CD4-positive, CD25-positive, alpha-beta regulatory T cell (primary cell): ENCODE measurements around the gene MINK1. TPM values are rescaled to one million over a fixed set of nuclear protein-coding genes. Genes with fewer than 3 reads are reported as not detected.
"Not testable (repeated sequence)": the region's sequence is repeated elsewhere in the genome, so short reads cannot be mapped to it uniquely, and the experiment has no call there.

Experiments used
- ATAC-seq, 2 donors: fragments of 150-1000 bp; cut with Tn5 transposase; one replicate each; pipeline ENCODE4 v1.10.0; 2021; ENCODE audit warnings: low read depth in 2 of 2, moderate number of reproducible peaks in 2 of 2, moderate library complexity in 1 of 2
- DNase-seq, 3 donors: peaks; one replicate each; pipeline versions ENCODE4 v3.0.0 to v3.0.0-alpha.2; 2012 to 2022; ENCODE audit warnings: mixed read lengths in 1 of 3
- H3K27ac ChIP-seq: one replicate; pipeline ENCODE4 v1.7.0; 2013; ENCODE audit warnings: mild to moderate bottlenecking, low read length; ENCODE audit not compliant: insufficient read depth, poor library complexity, severe bottlenecking
- H3K27me3 ChIP-seq: one replicate; pipeline ENCODE4 v1.7.0; 2013; ENCODE audit warnings: low read length; ENCODE audit not compliant: control insufficient read depth, insufficient read depth
- H3K36me3 ChIP-seq: one replicate; pipeline ENCODE4 v1.7.0; 2013; ENCODE audit warnings: mild to moderate bottlenecking, low read length, moderate library complexity; ENCODE audit not compliant: control insufficient read depth, insufficient read depth
- H3K4me1 ChIP-seq: 2 replicates; pipeline ENCODE4 v1.7.0; 2013; ENCODE audit warnings: mild to moderate bottlenecking, low read length; ENCODE audit not compliant: insufficient read depth, control insufficient read depth, poor library complexity, severe bottlenecking
- H3K4me3 ChIP-seq: one replicate; pipeline ENCODE4 v1.7.0; 2013; ENCODE audit warnings: low read depth, mild to moderate bottlenecking, low read length, moderate library complexity
- H3K9me3 ChIP-seq, 2 experiments: 1 replicate in 1 of 2; 2 replicates in 1 of 2; pipeline ENCODE4 v1.7.0; 2013; ENCODE audit warnings: low read length in 2 of 2, mild to moderate bottlenecking in 1 of 2, moderate library complexity in 1 of 2; ENCODE audit not compliant: control insufficient read depth in 2 of 2
- H3K27ac Mint-ChIP-seq, 3 donors: one replicate each; pipeline ENCODE4 v1.8.0; 2020 to 2022; ENCODE audit warnings: mild to moderate bottlenecking in 3 of 3, mixed read lengths in 3 of 3, moderate library complexity in 2 of 3
- H3K27me3 Mint-ChIP-seq: one replicate; pipeline ENCODE4 v1.8.0; 2022; ENCODE audit warnings: mild to moderate bottlenecking, mixed read lengths
- H3K36me3 Mint-ChIP-seq: one replicate; pipeline ENCODE4 v1.8.0; 2020; ENCODE audit warnings: mixed read lengths
- H3K4me1 Mint-ChIP-seq, 4 donors: one replicate each; pipeline ENCODE4 v1.8.0; 2020 to 2022; ENCODE audit warnings: mixed read lengths in 4 of 4, mild to moderate bottlenecking in 1 of 4
- H3K4me3 Mint-ChIP-seq, 4 donors: one replicate each; pipeline ENCODE4 v1.8.0; 2020 to 2022; ENCODE audit warnings: mild to moderate bottlenecking in 4 of 4, mixed read lengths in 4 of 4, moderate library complexity in 3 of 4
- H3K9me3 Mint-ChIP-seq, 7 donors: one replicate each; pipeline ENCODE4 v1.8.0; 2020 to 2022; ENCODE audit warnings: mixed read lengths in 7 of 7, mild to moderate bottlenecking in 3 of 7, moderate library complexity in 2 of 7
- polyA plus RNA-seq, 4 donors: library from polyadenylated mRNA; unstranded; fragments of 300-500 nt; fragmentation: Illumina TruSeq; gene quantifications; one replicate each; pipeline ENCODE4 v1.2.3, GENCODE V29; 2021
- total RNA-seq: library from RNA; stranded (reverse); gene quantifications from one replicate; pipeline ENCODE4 v1.2.3, GENCODE V29; 2022

MINK1 gene
- total and polyA plus RNA-seq, 5 donors from 2014 or later, result 9.4 to 235 (median 13.2) TPM

DNA sequence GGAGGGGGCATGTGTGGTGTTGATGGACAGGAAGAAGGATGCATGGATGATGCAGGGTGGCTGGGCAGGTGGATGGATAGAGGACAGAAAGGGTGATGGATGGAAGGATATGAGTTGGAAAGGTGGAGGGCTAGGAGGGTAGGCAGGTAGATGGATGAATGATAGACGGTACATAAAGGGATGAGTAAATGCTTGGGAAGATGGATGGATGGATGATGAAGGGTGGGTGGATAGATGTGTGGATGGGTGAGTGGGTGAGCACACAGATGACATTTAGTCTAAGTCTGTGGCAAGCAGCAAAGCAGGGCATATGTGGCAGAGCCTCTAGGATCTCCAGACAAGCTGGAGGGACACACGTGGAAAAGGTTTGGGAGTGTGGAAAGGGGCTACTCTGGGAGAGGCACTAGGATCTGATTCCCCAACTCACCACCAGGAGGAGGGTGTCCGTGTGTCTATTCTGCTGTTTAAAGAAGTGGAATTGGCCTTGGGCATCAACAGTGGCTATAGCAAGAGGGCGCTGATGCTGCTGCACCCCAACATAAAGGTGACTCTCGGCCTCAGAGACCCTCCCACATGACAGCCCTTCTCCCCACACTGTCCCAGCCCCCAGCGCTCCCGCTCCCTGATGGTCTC lies 18.0 kb upstream of the MINK1 start:
- Histone ChIP-seq H3K4me3 (no peak overlapping the region), H3K36me3 (peaks cover 5% of the 10 kb centered on the region), H3K4me1 (no peaks in the 10 kb centered on the region), H3K9me3 (no peaks in the 10 kb centered on the region), H3K27me3 (no peaks in the 10 kb centered on the region), H3K27ac (no peak overlapping the region)
- Mint-ChIP-seq H3K4me3 (no peak overlapping the region), H3K27ac (no peak overlapping the region), H3K9me3 (no peaks in the 10 kb centered on the region), H3K4me1 (peaks cover 0 to 5% (median 1%) of the 10 kb centered on the region in 4 donors), H3K27me3 (no peaks in the 10 kb centered on the region), H3K36me3 (peaks cover 18% of the 10 kb centered on the region)
- no peak for ATAC-seq
- no peak for DNase-seq

DNA sequence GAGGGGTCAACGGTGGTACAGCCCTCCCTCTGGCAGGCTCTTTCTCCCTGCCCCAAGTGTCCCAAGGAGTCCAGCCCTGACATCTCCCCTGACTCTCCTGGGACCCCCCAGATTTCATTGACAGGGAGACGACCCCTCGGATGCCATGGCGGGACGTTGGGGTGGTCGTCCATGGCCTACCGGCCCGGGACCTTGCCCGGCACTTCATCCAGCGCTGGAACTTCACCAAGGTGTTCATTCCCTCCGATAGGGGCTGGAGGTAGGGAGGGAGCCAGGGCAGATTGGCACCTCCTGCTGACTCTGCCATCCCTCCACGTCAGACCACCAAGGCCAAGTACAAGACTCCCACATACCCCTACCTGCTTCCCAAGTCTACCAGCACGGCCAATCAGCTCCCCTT lies 16.3 kb upstream of the MINK1 start:
- H3K27ac Mint-ChIP-seq, result no peak overlapping the region
- DNase-seq, result no peak
- H3K9me3 Mint-ChIP-seq, result no peaks in the 10 kb centered on the region
- peaks cover 0 to 2% (median 0%) of the 10 kb centered on the region in 4 donors for H3K4me1 Mint-ChIP-seq
- peaks cover 5% of the 10 kb centered on the region for H3K36me3 ChIP-seq
- no peaks in the 10 kb centered on the region for H3K9me3 ChIP-seq
- ATAC-seq, result no peak
- H3K27me3 Mint-ChIP-seq, result no peaks in the 10 kb centered on the region
- H3K27ac ChIP-seq, result no peak overlapping the region
- H3K4me1 ChIP-seq, result no peaks in the 10 kb centered on the region
- no peaks in the 10 kb centered on the region for H3K27me3 ChIP-seq
- no peak overlapping the region for H3K4me3 Mint-ChIP-seq
- H3K4me3 ChIP-seq, result no peak overlapping the region
- peaks cover 14% of the 10 kb centered on the region for H3K36me3 Mint-ChIP-seq

DNA sequence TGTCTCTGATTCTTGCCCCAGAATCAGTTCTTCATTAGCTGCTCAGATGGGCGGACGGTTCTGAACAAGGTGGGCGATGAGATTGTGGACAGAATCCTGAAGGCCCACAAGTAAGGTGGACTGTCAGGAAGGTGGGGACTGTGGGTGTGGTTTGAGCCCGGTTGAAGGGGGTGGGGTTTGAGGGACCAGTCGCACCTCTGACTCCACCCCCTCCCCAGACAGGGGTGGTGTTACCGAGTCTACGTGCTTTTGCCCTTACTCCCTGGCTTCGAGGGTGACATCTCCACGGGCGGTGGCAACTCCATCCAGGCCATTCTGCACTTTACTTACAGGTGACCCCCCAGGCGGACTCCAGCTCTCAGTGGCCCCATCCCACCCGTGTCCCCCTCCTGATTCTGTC lies 14.9 kb upstream of the MINK1 start:
- Mint-ChIP-seq H3K36me3 (peaks cover 14% of the 10 kb centered on the region), H3K27me3 (no peaks in the 10 kb centered on the region), H3K27ac (no peak overlapping the region), H3K4me3 (no peak overlapping the region), H3K4me1 (peaks cover 0 to 2% (median 0%) of the 10 kb centered on the region in 4 donors), H3K9me3 (no peaks in the 10 kb centered on the region)
- Histone ChIP-seq H3K27ac (no peak overlapping the region), H3K4me3 (no peak overlapping the region), H3K9me3 (no peaks in the 10 kb centered on the region), H3K4me1 (no peaks in the 10 kb centered on the region), H3K36me3 (peaks cover 5% of the 10 kb centered on the region), H3K27me3 (no peaks in the 10 kb centered on the region)
- DNase-seq (no peak), ATAC-seq (no peak)

DNA sequence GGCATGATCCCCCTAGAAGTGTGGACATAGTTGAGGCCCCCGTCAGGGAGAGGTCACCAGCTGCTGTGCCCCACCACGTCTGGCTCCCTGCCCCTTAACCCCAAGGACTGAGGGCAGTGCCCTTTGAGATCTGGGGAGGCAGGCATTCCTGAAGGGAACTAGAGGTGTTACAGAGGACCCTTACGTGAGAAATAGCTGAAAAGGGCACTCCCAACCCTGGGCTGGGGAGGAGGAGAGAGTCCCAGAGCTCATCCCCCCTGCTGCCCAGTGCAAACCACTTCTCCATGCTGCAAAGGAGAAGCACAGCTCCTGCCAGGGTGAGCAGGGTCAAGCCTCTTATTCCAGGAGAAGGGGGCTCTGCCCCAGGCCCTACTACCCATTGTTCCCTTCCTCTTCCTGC lies 10.3 kb upstream of the MINK1 start:
- no peak overlapping the region for H3K27ac Mint-ChIP-seq
- H3K27me3 ChIP-seq, result no peaks in the 10 kb centered on the region
- no peaks in the 10 kb centered on the region for H3K4me1 ChIP-seq
- H3K9me3 Mint-ChIP-seq, result no peaks in the 10 kb centered on the region
- H3K4me3 ChIP-seq, result no peak overlapping the region
- H3K4me3 Mint-ChIP-seq, result no peak overlapping the region
- H3K9me3 ChIP-seq, result no peaks in the 10 kb centered on the region
- H3K27me3 Mint-ChIP-seq, result no peaks in the 10 kb centered on the region
- DNase-seq (no peak), ATAC-seq (no peak)
- peaks cover 5% of the 10 kb centered on the region for H3K36me3 Mint-ChIP-seq
- H3K36me3 ChIP-seq, result no peaks in the 10 kb centered on the region
- no peak overlapping the region for H3K27ac ChIP-seq
- peaks cover 0 to 2% (median 0%) of the 10 kb centered on the region in 4 donors for H3K4me1 Mint-ChIP-seq

DNA sequence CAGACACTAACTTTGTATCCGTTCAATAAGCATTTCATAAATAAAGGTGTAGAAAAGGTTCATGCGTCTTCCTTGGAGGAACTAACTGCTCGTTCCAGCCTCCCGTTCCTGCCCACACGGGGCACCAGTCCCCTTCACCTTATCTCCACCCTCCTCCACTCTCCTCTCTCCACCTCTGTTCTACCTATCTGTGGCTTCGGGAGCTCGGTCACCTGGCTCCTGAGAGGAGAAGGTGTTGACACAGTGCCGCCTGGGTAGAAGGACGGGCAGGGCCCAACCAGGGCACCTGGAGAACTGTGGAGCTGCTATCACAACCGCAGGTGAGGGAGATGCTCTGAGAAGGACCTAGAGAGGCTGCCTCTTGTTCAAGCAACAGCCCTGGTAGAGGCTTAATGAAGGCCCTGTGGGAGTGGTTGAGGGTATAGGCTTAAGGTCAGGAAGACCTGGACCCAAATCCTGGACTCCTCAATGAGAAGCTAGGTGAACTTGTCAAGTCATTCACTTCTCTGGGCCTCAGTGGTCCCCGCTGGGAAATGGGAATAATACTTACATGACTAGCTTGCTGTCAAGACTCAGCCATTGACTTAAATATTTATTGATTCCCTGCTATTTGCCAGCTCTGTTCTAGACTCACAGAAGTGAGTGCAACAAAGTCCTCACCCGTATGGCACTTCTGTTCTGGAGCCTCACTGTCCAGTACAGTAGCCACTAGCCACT lies 9.6 kb upstream of the MINK1 start:
- no peak for ATAC-seq
- H3K4me1 ChIP-seq, result no peaks in the 10 kb centered on the region

DNA sequence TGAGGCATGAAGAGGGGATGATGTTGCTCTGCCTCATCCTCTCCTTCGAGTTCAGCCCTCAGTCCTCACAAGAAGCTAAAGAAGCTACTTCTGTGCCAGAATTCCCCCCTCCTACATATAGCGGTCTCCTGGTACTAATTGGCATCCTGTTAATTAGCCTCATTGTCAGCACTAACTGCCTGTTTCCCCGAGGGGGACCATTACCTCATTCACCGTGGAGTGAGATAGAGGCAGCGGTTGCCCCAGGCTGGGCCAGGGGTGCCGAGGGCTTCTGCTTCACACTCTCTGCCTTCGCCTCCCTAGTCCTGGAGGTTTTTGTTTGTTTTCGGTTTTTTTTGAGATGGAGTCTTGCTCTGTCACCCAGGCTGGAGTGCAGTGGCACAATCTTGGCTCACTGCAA lies 5.7 kb upstream of the MINK1 start:
- no peaks in the 10 kb centered on the region for H3K27me3 ChIP-seq
- H3K9me3 ChIP-seq, result no peaks in the 10 kb centered on the region
- no peaks in the 10 kb centered on the region for H3K36me3 ChIP-seq
- H3K4me1 Mint-ChIP-seq, result no peaks in the 10 kb centered on the region
- no peak overlapping the region for H3K27ac Mint-ChIP-seq
- no peaks in the 10 kb centered on the region for H3K9me3 Mint-ChIP-seq
- H3K4me1 ChIP-seq, result no peaks in the 10 kb centered on the region
- H3K36me3 Mint-ChIP-seq, result peaks cover 4% of the 10 kb centered on the region
- DNase-seq, result no peak
- no peak overlapping the region for H3K4me3 ChIP-seq
- no peak overlapping the region for H3K27ac ChIP-seq
- no peak overlapping the region for H3K4me3 Mint-ChIP-seq
- no peaks in the 10 kb centered on the region for H3K27me3 Mint-ChIP-seq
- ATAC-seq, result no peak

More for the DNA sequence above, 9.6 kb upstream of the MINK1 start:
- Histone ChIP-seq H3K4me3 (no peak overlapping the region), H3K36me3 (no peaks in the 10 kb centered on the region), H3K27me3 (no peaks in the 10 kb centered on the region), H3K27ac (no peak overlapping the region), H3K9me3 (no peaks in the 10 kb centered on the region)
- H3K4me3 Mint-ChIP-seq, result no peak overlapping the region
- no peaks in the 10 kb centered on the region for H3K9me3 Mint-ChIP-seq
- no peak for DNase-seq
- H3K27ac Mint-ChIP-seq, result no peak overlapping the region
- no peaks in the 10 kb centered on the region for H3K27me3 Mint-ChIP-seq
- H3K4me1 Mint-ChIP-seq, result peaks cover 0 to 2% (median 0%) of the 10 kb centered on the region in 4 donors
- H3K36me3 Mint-ChIP-seq, result peaks cover 5% of the 10 kb centered on the region

DNA sequence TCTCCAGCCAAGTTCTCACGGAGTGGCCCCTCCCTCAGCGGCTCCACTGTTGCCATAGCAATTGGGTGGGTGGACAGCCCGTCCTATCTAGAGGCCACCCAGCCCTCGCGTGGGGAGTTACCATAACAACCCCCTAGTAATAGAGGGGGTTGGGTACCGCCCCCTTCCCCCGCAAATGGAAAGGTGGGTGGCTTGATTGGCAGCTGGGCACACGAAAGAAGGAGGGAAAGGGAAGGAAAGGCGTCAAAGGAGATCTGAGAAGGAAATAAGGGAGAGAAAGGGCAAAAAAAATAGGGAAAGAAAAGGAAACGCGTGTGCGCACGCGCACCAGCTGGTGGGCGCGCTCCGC lies 337 bp upstream of the MINK1 start:
- Mint-ChIP-seq H3K4me3 (peak overlapping the region; percentile 89 to 98 (median 95)), H3K27me3 (peaks cover 11% of the 10 kb centered on the region), H3K27ac (peak overlapping the region; percentile 89 to 96 (median 90)), H3K4me1 (peaks cover 23 to 37% (median 31%) of the 10 kb centered on the region in 4 donors), H3K36me3 (peaks cover 11% of the 10 kb centered on the region)
- Histone ChIP-seq H3K27ac (peak overlapping the region; percentile 88), H3K4me1 (peaks cover 33% of the 10 kb centered on the region), H3K4me3 (peak overlapping the region; percentile 78)
- ATAC-seq, H3K9me3 ChIP-seq, H3K27me3 ChIP-seq, H3K36me3 ChIP-seq, H3K9me3 Mint-ChIP-seq, DNase-seq: not testable (repeated sequence)
